Tongue (tissue), 2 donors: ENCODE data around the gene CRACDL. TPM values are rescaled to one million over a fixed set of nuclear protein-coding genes. Genes with fewer than 3 reads are reported as not detected.
"Not testable (repeated sequence)": the region's sequence is repeated elsewhere in the genome, so short reads cannot be mapped to it uniquely, and the experiment has no call there.

Experiments
- DNase-seq: peaks from one replicate; pipeline ENCODE4 v3.0.0-alpha.2; 2015
- total RNA-seq: library from RNA; depleted of rRNA; stranded (reverse); fragments of >200 nt; gene quantifications from one replicate; pipeline ENCODE4 v1.2.3, GENCODE V29; 2014

CRACDL gene
- total RNA-seq, 1 donor from 2014 or later = 5.7 TPM

GRCh38 chr2:98883780-98884211 lies 52.2 kb downstream of the CRACDL start:
- no peak for DNase-seq

GRCh38 chr2:98882971-98883779 lies 52.9 kb downstream of the CRACDL start:
- DNase-seq = no peak

GRCh38 chr2:98882368-98882767 lies 53.7 kb downstream of the CRACDL start:
- DNase-seq = no peak

- DNase-seq = no peak
Measured at GRCh38 chr2:98881153-98881650, 54.8 kb downstream of the CRACDL start.

GRCh38 chr2:98880266-98881152 lies 55.5 kb downstream of the CRACDL start:
- no peak for DNase-seq

GRCh38 chr2:98877658-98878057 lies 58.4 kb downstream of the CRACDL start:
- DNase-seq = not testable (repeated sequence)

GRCh38 chr2:98876741-98877140 lies 59.3 kb downstream of the CRACDL start:
- no peak for DNase-seq

- DNase-seq = no peak
Measured at GRCh38 chr2:98875746-98876145, 60.3 kb downstream of the CRACDL start.

- no peak for DNase-seq
Measured at GRCh38 chr2:98875081-98875728, 60.8 kb downstream of the CRACDL start.

GRCh38 chr2:98874186-98874689 lies 61.8 kb downstream of the CRACDL start:
- no peak for DNase-seq

- DNase-seq = no peak
Measured at GRCh38 chr2:98872526-98872925, 63.5 kb downstream of the CRACDL start.

GRCh38 chr2:98871506-98871905 lies 64.5 kb downstream of the CRACDL start:
- no peak for DNase-seq

GRCh38 chr2:98870516-98871158 lies 65.4 kb downstream of the CRACDL start:
- DNase-seq = no peak

GRCh38 chr2:98869870-98870269 lies 66.2 kb downstream of the CRACDL start:
- DNase-seq = peak; percentile 74

- DNase-seq = peak; percentile 38
Measured at GRCh38 chr2:98869272-98869641, 66.8 kb downstream of the CRACDL start.

GRCh38 chr2:98868548-98869271 lies 67.3 kb downstream of the CRACDL start:
- no peak for DNase-seq

GRCh38 chr2:98867539-98868309 lies 68.3 kb downstream of the CRACDL start:
- DNase-seq = no peak

GRCh38 chr2:98866033-98866432 lies 70.0 kb downstream of the CRACDL start:
- no peak for DNase-seq

- DNase-seq = no peak
Measured at GRCh38 chr2:98861601-98862000, 74.4 kb downstream of the CRACDL start.

- DNase-seq = no peak
Measured at GRCh38 chr2:98859323-98859722, 76.7 kb downstream of the CRACDL start.
